Activated T-cell treated with anti-CD3 and anti-CD28 coated beads, Interleukin-2, amount 50 U/mL, for 24 hours (primary cell): Measurements from ENCODE around the gene ATP2C2.

Source experiments
- DNase-seq: peaks from one replicate; pipeline ENCODE4 v3.0.0-alpha.2; 2020
- H3K27ac Mint-ChIP-seq: 2 replicates; pipeline ENCODE4 v1.8.0; 2020; ENCODE audit warnings: mild to moderate bottlenecking, mixed read lengths
- H3K27me3 Mint-ChIP-seq: 2 replicates; pipeline ENCODE4 v1.8.0; 2020; ENCODE audit warnings: mixed read lengths
- H3K36me3 Mint-ChIP-seq: 2 replicates; pipeline ENCODE4 v1.8.0; 2020; ENCODE audit warnings: low read depth, mixed read lengths
- H3K4me1 Mint-ChIP-seq: 2 replicates; pipeline ENCODE4 v1.8.0; 2020; ENCODE audit warnings: low read depth, mixed read lengths
- H3K4me3 Mint-ChIP-seq: 2 replicates; pipeline ENCODE4 v1.8.0; 2020; ENCODE audit warnings: mild to moderate bottlenecking, moderate library complexity, mixed read lengths
- H3K9me3 Mint-ChIP-seq: 2 replicates; pipeline ENCODE4 v1.8.0; 2020; ENCODE audit warnings: mixed read lengths

ATP2C2 gene

DNA sequence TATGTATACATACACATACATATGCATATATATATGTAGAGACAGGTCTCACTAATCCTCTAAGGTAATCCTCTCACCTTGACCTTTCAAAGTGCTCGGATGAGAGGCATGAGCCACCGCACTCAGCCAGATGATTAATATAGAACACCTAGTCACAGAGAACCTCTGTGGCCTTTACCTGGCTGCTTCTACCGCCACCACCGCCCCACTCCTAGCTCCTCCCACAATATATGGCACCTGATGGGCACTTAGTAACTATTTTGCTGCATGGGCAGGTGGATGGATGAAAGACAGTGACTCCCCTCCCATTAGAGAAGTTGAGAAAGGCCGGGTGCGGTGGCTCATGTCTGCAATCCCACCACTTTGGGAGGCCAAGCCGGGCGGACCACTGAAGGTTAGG is 16.7 kb upstream of the ATP2C2 start:
- H3K36me3 Mint-ChIP-seq, result no peaks in the 10 kb centered on the region
- no peak overlapping the region for H3K4me3 Mint-ChIP-seq
- H3K27me3 Mint-ChIP-seq, result peaks cover 5% of the 10 kb centered on the region
- H3K4me1 Mint-ChIP-seq, result no peaks in the 10 kb centered on the region
- no peak overlapping the region for H3K27ac Mint-ChIP-seq
- no peaks in the 10 kb centered on the region for H3K9me3 Mint-ChIP-seq
- no peak for DNase-seq

DNA sequence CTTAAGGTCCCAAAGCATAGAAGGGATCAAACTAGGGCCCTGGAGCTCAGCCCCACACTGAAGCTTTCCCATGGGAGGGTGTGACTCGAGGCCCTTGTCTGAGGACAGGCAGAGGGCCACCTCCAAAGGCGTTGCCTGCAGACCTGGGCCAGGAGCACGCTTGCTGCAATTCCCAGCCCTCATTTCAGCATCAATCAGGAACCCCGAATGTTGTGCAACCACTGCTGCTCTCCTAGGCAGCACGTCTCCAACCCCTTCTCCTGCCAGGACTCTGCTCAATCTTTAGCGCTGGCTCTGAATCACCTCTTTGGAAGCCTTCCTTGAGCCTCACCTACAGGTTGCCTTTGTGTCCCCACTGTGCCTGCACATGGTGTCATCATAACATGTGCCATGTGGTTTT is 14.0 kb upstream of the ATP2C2 start:
- Mint-ChIP-seq H3K9me3 (no peaks in the 10 kb centered on the region), H3K4me3 (no peak overlapping the region), H3K27ac (no peak overlapping the region), H3K36me3 (no peaks in the 10 kb centered on the region), H3K27me3 (peaks cover 5% of the 10 kb centered on the region), H3K4me1 (peaks cover 10% of the 10 kb centered on the region)
- DNase-seq, result no peak

DNA sequence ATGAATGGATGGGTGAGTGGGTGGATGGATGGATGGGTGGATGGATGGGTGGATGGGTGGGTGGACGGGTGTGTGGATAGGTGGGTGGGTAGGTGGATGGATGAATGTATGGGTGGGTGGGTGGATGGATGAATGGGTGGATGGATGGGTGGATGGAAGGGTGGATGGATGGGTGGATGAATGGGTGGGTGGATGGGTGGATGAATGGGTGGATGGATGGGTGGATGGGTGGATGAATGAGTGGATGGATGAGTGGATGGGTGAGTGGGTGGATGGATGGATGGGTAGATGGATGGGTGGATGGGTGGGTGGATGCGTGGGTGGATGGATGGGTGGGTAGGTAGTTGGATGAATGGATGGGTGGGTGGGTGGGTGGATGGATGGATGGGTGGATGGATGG is 13.2 kb upstream of the ATP2C2 start:
- Mint-ChIP-seq H3K36me3 (no peaks in the 10 kb centered on the region), H3K27me3 (peaks cover 5% of the 10 kb centered on the region), H3K4me1 (peaks cover 19% of the 10 kb centered on the region), H3K4me3 (no peak overlapping the region), H3K27ac (no peak overlapping the region), H3K9me3 (no peaks in the 10 kb centered on the region)
- no peak for DNase-seq

DNA sequence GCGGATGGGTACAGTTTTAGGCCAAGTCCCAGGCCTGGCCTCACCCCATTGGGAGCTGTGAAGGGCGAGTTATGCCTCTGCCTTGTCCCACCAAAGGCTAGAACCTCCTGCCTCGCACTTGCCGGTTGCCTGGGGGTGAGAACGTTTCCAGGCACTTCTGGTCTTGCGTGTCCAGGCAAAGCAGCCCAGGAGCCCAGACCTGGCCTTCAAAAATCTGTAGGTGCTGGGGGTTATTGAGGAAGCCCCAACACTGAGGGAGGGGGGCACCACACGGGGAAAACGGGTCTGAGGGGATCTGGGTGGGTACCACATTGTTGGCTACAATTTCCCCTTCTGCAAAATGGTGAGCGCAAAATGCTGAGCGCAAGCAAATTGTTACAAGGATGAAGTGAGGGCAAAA is 12.2 kb upstream of the ATP2C2 start:
- DNase-seq, result no peak
- H3K4me3 Mint-ChIP-seq, result no peak overlapping the region
- no peaks in the 10 kb centered on the region for H3K36me3 Mint-ChIP-seq
- no peaks in the 10 kb centered on the region for H3K9me3 Mint-ChIP-seq
- H3K27ac Mint-ChIP-seq, result no peak overlapping the region
- H3K27me3 Mint-ChIP-seq, result peaks cover 5% of the 10 kb centered on the region
- peaks cover 29% of the 10 kb centered on the region for H3K4me1 Mint-ChIP-seq

DNA sequence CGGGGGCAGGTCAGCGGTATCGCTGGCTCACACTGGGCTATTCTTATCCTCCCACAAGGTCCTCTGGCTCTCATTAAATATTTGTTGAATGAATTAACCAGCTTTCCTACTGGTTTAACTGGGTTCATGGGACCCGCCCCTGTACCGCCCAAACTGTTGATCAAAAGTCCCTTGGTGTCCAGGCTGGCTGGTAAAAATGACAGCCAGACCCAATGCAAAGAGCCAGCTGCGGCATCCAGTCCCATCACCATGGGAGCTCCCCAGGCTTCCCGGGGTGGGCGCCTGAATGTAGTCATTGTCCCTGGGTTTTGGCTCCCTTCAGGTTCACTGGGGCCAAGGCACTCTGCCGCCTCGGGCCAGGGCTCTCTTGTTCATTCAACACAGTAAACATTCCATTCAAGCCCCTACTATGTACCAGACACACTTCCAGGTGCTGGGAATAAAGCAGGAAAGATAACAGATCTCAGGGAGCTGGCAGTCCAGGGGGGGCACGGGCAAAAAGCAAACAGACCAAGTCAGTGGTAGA is 11.7 kb upstream of the ATP2C2 start:
- H3K27me3 Mint-ChIP-seq, result peaks cover 5% of the 10 kb centered on the region
- no peaks in the 10 kb centered on the region for H3K9me3 Mint-ChIP-seq
- no peak overlapping the region for H3K4me3 Mint-ChIP-seq
- H3K4me1 Mint-ChIP-seq, result peaks cover 29% of the 10 kb centered on the region
- no peak overlapping the region for H3K27ac Mint-ChIP-seq
- no peak for DNase-seq
- H3K36me3 Mint-ChIP-seq, result no peaks in the 10 kb centered on the region

DNA sequence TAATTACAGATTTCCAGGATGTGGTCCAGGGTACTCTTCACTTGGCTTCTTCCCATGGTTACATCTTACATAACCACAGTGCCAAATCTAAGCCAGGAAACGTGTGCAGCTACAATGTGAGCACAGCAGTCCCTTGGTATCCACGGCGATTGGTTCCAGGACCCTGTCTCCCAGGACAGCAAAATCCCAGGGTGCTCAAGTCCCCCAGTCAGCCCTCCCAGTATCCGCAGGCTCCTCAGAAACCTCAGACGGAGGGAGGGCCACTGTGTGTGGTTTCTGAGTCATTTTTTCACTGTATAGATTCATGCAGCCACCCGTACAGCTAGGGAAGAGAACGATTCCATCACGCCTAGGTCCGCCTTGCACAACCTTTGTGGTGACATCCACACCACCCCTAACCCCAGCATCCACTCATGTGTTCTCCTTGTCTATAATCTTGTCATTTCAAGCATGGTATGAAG is 11.1 kb upstream of the ATP2C2 start:
- Mint-ChIP-seq H3K27ac (no peak overlapping the region), H3K36me3 (no peaks in the 10 kb centered on the region), H3K27me3 (peaks cover 3% of the 10 kb centered on the region), H3K9me3 (no peaks in the 10 kb centered on the region), H3K4me3 (no peak overlapping the region), H3K4me1 (peaks cover 29% of the 10 kb centered on the region)
- DNase-seq, result no peak

DNA sequence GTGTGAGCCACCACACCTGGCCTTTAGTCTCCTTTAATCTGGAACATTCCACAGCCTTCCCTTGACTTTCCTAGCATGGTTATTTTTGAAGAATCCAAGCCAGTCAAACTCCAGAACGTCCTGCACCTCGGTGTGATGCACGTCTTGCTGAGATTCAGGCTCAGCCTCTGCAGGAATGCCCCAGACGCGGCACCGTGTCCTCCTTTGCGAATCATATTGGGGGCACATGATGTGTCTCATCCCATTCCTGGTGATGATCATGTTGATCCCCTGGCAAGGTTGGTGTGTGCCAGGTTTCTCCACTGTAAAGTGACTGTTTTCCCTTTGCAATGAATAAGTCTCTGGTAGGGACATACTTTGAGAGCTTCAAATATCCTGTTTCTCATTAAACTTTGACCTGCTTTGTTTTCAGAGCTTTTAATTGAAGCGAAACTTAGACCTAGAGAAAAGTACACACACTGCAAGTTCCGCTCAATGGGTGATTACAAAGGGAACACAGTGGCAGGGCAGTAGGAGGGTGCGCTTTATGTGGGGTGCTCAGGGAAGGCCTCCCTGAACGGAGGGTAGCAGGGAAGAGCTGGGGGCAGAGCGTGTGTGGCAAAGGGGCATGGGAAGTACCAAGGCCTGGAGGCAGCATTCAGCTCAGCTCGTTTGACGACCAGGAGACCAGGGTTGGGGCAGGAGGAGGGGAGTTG is 9.6 kb upstream of the ATP2C2 start:
- no peak for DNase-seq
- H3K4me3 Mint-ChIP-seq, result no peak overlapping the region
- H3K27ac Mint-ChIP-seq, result no peak overlapping the region
- no peaks in the 10 kb centered on the region for H3K27me3 Mint-ChIP-seq
- H3K9me3 Mint-ChIP-seq, result no peaks in the 10 kb centered on the region
- H3K4me1 Mint-ChIP-seq, result peaks cover 29% of the 10 kb centered on the region
- no peaks in the 10 kb centered on the region for H3K36me3 Mint-ChIP-seq

DNA sequence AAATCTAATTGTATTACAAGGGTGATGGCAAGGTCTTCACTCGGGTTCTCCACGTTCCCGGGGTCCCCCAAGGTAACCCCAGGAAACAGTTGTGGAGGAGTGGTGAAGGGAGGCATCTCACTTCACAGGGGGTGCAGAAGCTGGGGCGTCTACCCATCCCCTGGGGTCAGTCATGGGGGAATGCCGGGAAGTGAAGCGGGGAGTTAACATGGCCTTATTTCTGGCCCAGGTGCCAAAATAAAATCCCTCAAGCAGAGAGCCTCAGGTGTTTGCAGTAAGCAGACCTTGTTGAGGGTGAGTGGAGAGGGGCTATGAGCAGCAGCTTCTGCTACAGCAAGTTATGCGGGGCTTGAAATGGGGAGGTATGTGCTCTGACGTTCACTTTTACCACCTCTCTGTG is 9.0 kb upstream of the ATP2C2 start:
- Mint-ChIP-seq H3K4me1 (peaks cover 29% of the 10 kb centered on the region), H3K9me3 (no peaks in the 10 kb centered on the region), H3K27me3 (peaks cover 4% of the 10 kb centered on the region), H3K27ac (no peak overlapping the region), H3K4me3 (no peak overlapping the region), H3K36me3 (no peaks in the 10 kb centered on the region)
- no peak for DNase-seq

DNA sequence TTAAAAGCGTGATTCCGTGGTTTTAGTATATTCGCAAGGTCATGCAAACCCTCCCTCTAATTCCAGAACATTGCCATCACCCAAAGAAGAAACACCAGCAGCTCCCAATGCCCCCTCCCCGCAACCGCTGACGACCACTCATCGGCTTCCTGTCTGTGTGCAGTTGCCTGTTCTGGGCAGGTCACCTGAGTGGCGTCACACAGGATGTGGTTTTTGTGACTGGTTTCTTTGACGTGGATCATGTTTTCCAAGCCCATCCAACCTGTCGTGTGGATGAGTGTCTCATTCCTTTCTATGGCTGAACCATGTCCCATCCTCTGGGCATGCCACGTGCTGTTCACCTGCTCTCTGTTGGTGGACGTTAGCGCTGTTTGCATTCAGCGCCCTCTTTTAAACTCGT is 8.2 kb upstream of the ATP2C2 start:
- peak overlapping the region; percentile 29 for H3K4me3 Mint-ChIP-seq
- peak; percentile 41 for DNase-seq

DNA sequence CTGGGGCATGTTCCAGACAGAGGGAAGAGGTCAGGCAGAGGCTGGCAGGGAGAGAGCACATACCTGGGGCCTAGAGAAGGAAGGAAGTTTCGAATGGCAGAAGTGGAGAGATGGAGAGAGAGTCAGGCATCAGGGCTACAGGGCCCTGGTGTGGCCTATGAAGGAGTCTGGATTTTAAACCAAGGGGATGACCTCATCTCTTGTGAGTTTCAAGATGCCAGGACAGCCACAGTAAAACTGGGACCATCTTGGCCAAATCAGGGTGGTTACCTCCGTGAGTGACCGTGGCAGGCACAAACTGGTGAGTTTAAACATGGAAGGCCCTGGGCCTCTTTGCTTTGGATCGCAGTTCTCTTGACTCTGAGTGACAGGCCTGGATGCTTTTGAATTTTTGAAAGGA is 7.6 kb upstream of the ATP2C2 start:
- Mint-ChIP-seq H3K27me3 (peaks cover 9% of the 10 kb centered on the region), H3K36me3 (no peaks in the 10 kb centered on the region), H3K4me3 (no peak overlapping the region), H3K27ac (peak overlapping the region; percentile 85), H3K9me3 (no peaks in the 10 kb centered on the region), H3K4me1 (peaks cover 29% of the 10 kb centered on the region)
- DNase-seq, result no peak

More for the DNA sequence above, 8.2 kb upstream of the ATP2C2 start:
- peaks cover 29% of the 10 kb centered on the region for H3K4me1 Mint-ChIP-seq
- H3K27ac Mint-ChIP-seq, result peak overlapping the region; percentile 85
- H3K27me3 Mint-ChIP-seq, result peaks cover 9% of the 10 kb centered on the region
- no peaks in the 10 kb centered on the region for H3K9me3 Mint-ChIP-seq
- H3K36me3 Mint-ChIP-seq, result no peaks in the 10 kb centered on the region

DNA sequence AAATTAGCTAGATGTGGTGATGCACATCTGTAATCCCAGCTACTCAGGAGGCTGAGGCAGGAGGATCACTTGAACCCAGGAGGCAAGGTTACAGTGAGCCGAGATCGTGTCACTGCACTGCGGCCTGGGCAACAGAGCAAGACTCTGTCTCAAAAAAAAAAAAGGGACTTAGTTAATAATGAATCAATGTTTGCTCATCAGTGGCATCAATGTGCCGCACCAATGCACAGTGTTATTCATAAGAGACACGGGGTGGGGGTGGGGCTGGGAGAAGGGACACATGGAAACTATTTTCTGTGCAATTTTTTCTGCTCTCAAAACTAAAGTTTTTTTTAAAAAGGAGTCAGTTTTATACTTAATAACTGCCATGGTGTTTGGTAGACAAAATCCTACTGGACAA is 6.8 kb upstream of the ATP2C2 start:
- Mint-ChIP-seq H3K36me3 (no peaks in the 10 kb centered on the region), H3K4me1 (peaks cover 29% of the 10 kb centered on the region), H3K27me3 (peaks cover 17% of the 10 kb centered on the region), H3K4me3 (no peak overlapping the region), H3K27ac (no peak overlapping the region), H3K9me3 (no peaks in the 10 kb centered on the region)
- no peak for DNase-seq

DNA sequence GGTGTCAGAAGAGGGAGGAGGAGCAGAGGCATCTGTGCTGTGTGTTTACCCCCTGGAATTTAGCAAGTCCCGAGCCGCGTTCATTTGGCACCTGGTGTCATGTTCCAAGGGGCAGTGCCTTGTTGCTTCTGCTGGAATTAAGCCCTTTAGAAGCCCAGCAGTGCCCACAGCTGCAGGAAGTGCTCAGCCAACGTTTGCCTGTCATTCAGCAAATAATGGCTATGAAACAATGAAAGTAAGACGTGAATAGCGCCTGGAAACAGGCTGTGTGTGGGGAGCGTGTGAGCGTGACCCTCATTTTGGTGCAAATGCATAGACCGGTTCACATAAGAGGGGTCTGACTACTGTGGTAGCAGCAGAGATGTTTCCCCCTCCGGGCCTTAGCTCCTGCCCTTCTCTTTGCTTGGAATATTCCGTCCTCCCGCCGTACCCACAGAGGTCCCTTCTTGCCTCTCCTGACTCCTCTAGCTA is 5.8 kb upstream of the ATP2C2 start:
- no peak for DNase-seq
- Mint-ChIP-seq H3K4me1 (peaks cover 28% of the 10 kb centered on the region), H3K4me3 (no peak overlapping the region), H3K36me3 (no peaks in the 10 kb centered on the region), H3K27ac (no peak overlapping the region), H3K9me3 (no peaks in the 10 kb centered on the region), H3K27me3 (peaks cover 26% of the 10 kb centered on the region)

DNA sequence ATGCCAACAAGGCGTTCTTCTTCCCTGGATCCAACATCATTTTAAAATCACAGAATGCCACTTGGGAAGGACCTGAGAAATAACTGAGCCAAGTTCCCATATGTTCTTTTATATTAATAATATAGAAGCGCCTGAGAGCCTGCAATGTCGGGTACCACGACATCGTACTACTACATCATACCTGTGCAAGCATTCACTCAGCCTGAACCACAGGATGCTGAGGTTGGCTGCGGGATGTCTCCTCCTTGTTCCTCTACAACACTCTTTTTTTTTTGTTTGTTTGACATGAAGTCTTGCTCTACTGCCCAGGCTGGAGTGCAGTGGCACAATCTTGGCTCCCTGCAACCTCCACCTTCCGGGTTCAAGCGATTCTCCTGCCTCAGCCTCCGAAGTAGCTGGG is 2.1 kb upstream of the ATP2C2 start:
- Mint-ChIP-seq H3K27me3 (peaks cover 59% of the 10 kb centered on the region), H3K4me1 (peaks cover 10% of the 10 kb centered on the region)

DNA sequence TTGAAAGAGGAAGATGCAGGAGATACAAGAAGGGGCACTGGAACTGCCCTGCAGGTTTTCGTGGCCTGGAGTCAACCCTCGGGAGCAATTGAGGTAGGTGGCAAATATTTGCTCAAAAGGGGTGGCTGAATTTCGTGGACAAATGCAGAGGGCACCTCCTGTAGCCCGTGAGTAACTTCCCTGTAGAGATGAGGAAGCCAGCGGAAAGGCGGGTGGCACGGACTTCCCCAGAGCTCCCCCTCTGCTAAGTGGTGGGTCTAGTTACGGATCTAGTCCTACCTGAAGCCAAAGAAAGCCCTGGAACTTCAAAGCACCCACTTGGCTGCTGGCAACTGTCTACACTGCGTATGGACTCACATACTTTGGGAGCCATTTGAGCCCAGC is 1.0 kb upstream of the ATP2C2 start:
- H3K27ac Mint-ChIP-seq, result no peak overlapping the region
- no peak for DNase-seq

More for the DNA sequence above, 2.1 kb upstream of the ATP2C2 start:
- Mint-ChIP-seq H3K27ac (no peak overlapping the region), H3K4me3 (no peak overlapping the region), H3K9me3 (no peaks in the 10 kb centered on the region), H3K36me3 (no peaks in the 10 kb centered on the region)
- no peak for DNase-seq

DNA sequence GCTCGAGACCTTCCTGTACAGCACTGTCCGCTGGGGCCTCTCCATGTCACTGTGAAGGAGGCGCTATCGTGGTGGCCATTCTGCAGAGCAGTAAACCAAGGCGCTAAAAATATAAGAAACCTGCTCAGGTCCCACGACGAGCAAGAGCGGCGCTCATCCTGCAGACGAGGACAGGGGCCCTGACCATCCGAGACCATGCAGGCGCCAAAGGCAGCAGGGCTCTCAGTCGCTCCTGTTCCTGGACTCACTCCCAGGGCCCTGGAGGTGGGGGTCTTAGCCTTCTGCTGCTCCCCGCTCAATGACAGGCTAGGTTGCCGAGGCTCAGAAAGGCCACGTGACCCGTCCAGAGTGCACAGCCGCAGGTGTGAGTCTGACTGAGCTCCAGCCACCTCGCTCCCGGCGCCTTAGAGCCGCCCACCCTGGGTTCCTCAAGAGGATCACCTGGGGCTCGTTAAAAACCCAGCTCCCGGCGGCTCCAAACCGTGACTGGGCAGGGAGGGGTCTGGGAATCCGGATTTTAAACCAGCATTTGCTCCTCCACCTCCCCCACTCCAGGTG is 509 bp upstream of the ATP2C2 start:
- Mint-ChIP-seq H3K9me3 (no peaks in the 10 kb centered on the region), H3K4me1 (peaks cover 10% of the 10 kb centered on the region), H3K27me3 (peaks cover 67% of the 10 kb centered on the region), H3K4me3 (no peak overlapping the region), H3K36me3 (no peaks in the 10 kb centered on the region), H3K27ac (no peak overlapping the region)
- DNase-seq, result no peak

More for the DNA sequence above, 1.0 kb upstream of the ATP2C2 start:
- H3K4me1 Mint-ChIP-seq, result peaks cover 10% of the 10 kb centered on the region
- no peaks in the 10 kb centered on the region for H3K9me3 Mint-ChIP-seq
- H3K27me3 Mint-ChIP-seq, result peaks cover 67% of the 10 kb centered on the region
- H3K36me3 Mint-ChIP-seq, result no peaks in the 10 kb centered on the region
- no peak overlapping the region for H3K4me3 Mint-ChIP-seq
